Neural cell (in vitro differentiated cells): ENCODE results near the gene SMIM10L2A. TPM values are rescaled to one million over a fixed set of nuclear protein-coding genes. Genes with fewer than 3 reads are reported as not detected.

Source experiments
- H2AFZ ChIP-seq: fragments of 200-600, 300-800 bp; sonication (generic), shearing (Covaris generic); 2 replicates; pipeline ENCODE4 v1.6.0; 2014; ENCODE audit warnings: low read depth, mild to moderate bottlenecking, antibody characterized with exemption, low read length, moderate library complexity
- H3F3A ChIP-seq: fragments of 200-600 bp; shearing (Covaris generic); 2 replicates; pipeline ENCODE4 v1.6.1; 2016; ENCODE audit warnings: mild to moderate bottlenecking, moderate library complexity, mixed read lengths, antibody characterized with exemption, low read length; ENCODE audit not compliant: insufficient read depth, poor library complexity, severe bottlenecking
- H3K27ac ChIP-seq: fragments of 200-600, 300-800 bp; sonication (generic), shearing (Covaris generic); 2 replicates; pipeline ENCODE4 v1.5.1; 2014; ENCODE audit warnings: mild to moderate bottlenecking, low read length, moderate library complexity
- H3K27me3 ChIP-seq: fragments of 300-800, 200-600 bp; sonication (generic), shearing (Covaris generic); 2 replicates; pipeline ENCODE4 v1.6.0; 2014; ENCODE audit warnings: mild to moderate bottlenecking, low read depth, low read length, moderate library complexity; ENCODE audit not compliant: insufficient read depth
- H3K36me3 ChIP-seq: fragments of 300-800, 200-600 bp; sonication (generic), shearing (Covaris generic); 2 replicates; pipeline ENCODE4 v1.5.1; 2014; ENCODE audit warnings: mild to moderate bottlenecking, antibody characterized with exemption, low read length, moderate library complexity; ENCODE audit not compliant: insufficient read depth
- H3K4me2 ChIP-seq: fragments of 300-800, 200-600 bp; sonication (generic), shearing (Covaris generic); 2 replicates; pipeline ENCODE4 v1.6.0; 2014; ENCODE audit warnings: mild to moderate bottlenecking, low read length
- H3K4me3 ChIP-seq: fragments of 300-800, 200-600 bp; sonication (generic), shearing (Covaris generic); 2 replicates; pipeline ENCODE4 v1.5.1; 2014; ENCODE audit warnings: mild to moderate bottlenecking, low read length, moderate library complexity
- H3K79me2 ChIP-seq: fragments of 200-600 bp; shearing (Covaris generic); replicated peaks from 2 replicates; pipeline ENCODE4 v1.6.0; 2014; ENCODE audit warnings: mild to moderate bottlenecking, low read length, moderate library complexity; ENCODE audit not compliant: insufficient read depth
- H3K9ac ChIP-seq: fragments of 300-800, 200-600 bp; sonication (generic), shearing (Covaris generic); 2 replicates; pipeline ENCODE4 v1.6.1; 2016; ENCODE audit warnings: mild to moderate bottlenecking, low read length, mixed read lengths
- H3K9me2 ChIP-seq: fragments of 200-600 bp; shearing (Covaris generic); 2 replicates; pipeline ENCODE4 v1.6.1; 2016; ENCODE audit warnings: mild to moderate bottlenecking, low read length, mixed read lengths; ENCODE audit not compliant: insufficient read depth
- H3K9me3 ChIP-seq: fragments of 200-600, 300-800 bp; sonication (generic), shearing (Covaris generic); 2 replicates; pipeline ENCODE4 v1.6.1; 2016; ENCODE audit warnings: mild to moderate bottlenecking, mixed run types, low read length, moderate library complexity, mixed read lengths
- H4K20me1 ChIP-seq: fragments of 200-600 bp; shearing (Covaris generic); 2 replicates; pipeline ENCODE4 v1.6.1; 2016; ENCODE audit warnings: mild to moderate bottlenecking, mixed run types; ENCODE audit not compliant: insufficient read depth
- EP300 ChIP-seq: fragments of 450-650 bp; conservative IDR thresholded peaks from 2 replicates; pipeline ENCODE4 v1.6.1; 2014; ENCODE audit warnings: antibody characterized with exemption, mild to moderate bottlenecking, moderate library complexity; ENCODE audit not compliant: poor library complexity, severe bottlenecking
- EZH2 ChIP-seq: fragments of 200-600, 300-800 bp; shearing (Covaris generic), sonication (generic); IDR thresholded peaks from 2 replicates; pipeline ENCODE4 v1.6.1; 2014; ENCODE audit warnings: antibody characterized with exemption, low read length, borderline replicate concordance, mild to moderate bottlenecking; ENCODE audit not compliant: insufficient read depth, poor library complexity, severe bottlenecking
- MXI1 ChIP-seq: fragments of 450-650 bp; conservative IDR thresholded peaks from 2 replicates; pipeline ENCODE4 v1.6.1; 2014; ENCODE audit warnings: antibody characterized with exemption, mild to moderate bottlenecking; ENCODE audit not compliant: poor library complexity, severe bottlenecking
- POLR2AphosphoS5 ChIP-seq: IDR thresholded peaks from 2 replicates; pipeline ENCODE4 v1.6.1; 2012
- RAD21 ChIP-seq: fragments of 450-650 bp; conservative IDR thresholded peaks from 2 replicates; pipeline ENCODE4 v1.6.1; 2014; ENCODE audit warnings: antibody characterized with exemption, mild to moderate bottlenecking, moderate library complexity
- SMC3 ChIP-seq: fragments of 450-650 bp; conservative IDR thresholded peaks from 2 replicates; pipeline ENCODE4 v1.6.1; 2014; ENCODE audit warnings: antibody characterized with exemption, mild to moderate bottlenecking, moderate library complexity; ENCODE audit not compliant: poor library complexity
- TAF1 ChIP-seq: IDR thresholded peaks from 2 replicates; pipeline ENCODE4 v1.6.1; 2012; ENCODE audit warnings: low read depth
- polyA plus RNA-seq: library from polyadenylated mRNA; depleted of rRNA; stranded (reverse); fragments of >200 nt; gene quantifications from 2 replicates; pipeline ENCODE4 v1.2.3, GENCODE V29; 2014
- TF ChIP-seq, protein P1 (sequence below): fragments of 450-650 bp; IDR thresholded peaks from 2 replicates; pipeline ENCODE4 v1.5.1; 2014; ENCODE audit warnings: antibody characterized with exemption, mild to moderate bottlenecking, moderate library complexity; ENCODE audit not compliant: poor library complexity, severe bottlenecking
- TF ChIP-seq, protein P2 (sequence below): IDR thresholded peaks from 2 replicates; pipeline ENCODE4 v1.6.1; 2012; ENCODE audit warnings: borderline replicate concordance

SMIM10L2A gene
- polyA plus RNA-seq, 1 donor from 2014 or later: 5.4 TPM

- H3K4me3 ChIP-seq: no peak overlapping the region
- TF ChIP-seq TAF1 (no peak), MXI1 (no peak), POLR2AphosphoS5 (no peak), EZH2 (no peak), EP300 (no peak), SMC3 (no peak), RAD21 (no peak)
- TF ChIP-seq, protein P1, sequence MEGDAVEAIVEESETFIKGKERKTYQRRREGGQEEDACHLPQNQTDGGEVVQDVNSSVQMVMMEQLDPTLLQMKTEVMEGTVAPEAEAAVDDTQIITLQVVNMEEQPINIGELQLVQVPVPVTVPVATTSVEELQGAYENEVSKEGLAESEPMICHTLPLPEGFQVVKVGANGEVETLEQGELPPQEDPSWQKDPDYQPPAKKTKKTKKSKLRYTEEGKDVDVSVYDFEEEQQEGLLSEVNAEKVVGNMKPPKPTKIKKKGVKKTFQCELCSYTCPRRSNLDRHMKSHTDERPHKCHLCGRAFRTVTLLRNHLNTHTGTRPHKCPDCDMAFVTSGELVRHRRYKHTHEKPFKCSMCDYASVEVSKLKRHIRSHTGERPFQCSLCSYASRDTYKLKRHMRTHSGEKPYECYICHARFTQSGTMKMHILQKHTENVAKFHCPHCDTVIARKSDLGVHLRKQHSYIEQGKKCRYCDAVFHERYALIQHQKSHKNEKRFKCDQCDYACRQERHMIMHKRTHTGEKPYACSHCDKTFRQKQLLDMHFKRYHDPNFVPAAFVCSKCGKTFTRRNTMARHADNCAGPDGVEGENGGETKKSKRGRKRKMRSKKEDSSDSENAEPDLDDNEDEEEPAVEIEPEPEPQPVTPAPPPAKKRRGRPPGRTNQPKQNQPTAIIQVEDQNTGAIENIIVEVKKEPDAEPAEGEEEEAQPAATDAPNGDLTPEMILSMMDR: no peak
- TF ChIP-seq, protein P2, sequence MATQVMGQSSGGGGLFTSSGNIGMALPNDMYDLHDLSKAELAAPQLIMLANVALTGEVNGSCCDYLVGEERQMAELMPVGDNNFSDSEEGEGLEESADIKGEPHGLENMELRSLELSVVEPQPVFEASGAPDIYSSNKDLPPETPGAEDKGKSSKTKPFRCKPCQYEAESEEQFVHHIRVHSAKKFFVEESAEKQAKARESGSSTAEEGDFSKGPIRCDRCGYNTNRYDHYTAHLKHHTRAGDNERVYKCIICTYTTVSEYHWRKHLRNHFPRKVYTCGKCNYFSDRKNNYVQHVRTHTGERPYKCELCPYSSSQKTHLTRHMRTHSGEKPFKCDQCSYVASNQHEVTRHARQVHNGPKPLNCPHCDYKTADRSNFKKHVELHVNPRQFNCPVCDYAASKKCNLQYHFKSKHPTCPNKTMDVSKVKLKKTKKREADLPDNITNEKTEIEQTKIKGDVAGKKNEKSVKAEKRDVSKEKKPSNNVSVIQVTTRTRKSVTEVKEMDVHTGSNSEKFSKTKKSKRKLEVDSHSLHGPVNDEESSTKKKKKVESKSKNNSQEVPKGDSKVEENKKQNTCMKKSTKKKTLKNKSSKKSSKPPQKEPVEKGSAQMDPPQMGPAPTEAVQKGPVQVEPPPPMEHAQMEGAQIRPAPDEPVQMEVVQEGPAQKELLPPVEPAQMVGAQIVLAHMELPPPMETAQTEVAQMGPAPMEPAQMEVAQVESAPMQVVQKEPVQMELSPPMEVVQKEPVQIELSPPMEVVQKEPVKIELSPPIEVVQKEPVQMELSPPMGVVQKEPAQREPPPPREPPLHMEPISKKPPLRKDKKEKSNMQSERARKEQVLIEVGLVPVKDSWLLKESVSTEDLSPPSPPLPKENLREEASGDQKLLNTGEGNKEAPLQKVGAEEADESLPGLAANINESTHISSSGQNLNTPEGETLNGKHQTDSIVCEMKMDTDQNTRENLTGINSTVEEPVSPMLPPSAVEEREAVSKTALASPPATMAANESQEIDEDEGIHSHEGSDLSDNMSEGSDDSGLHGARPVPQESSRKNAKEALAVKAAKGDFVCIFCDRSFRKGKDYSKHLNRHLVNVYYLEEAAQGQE: no peak
- H3F3A ChIP-seq: no peaks in the 10 kb centered on the region
- no peak overlapping the region for H2AFZ ChIP-seq
- no peaks in the 10 kb centered on the region for H3K27me3 ChIP-seq
- H3K36me3 ChIP-seq: no peaks in the 10 kb centered on the region
- no peaks in the 10 kb centered on the region for H3K9me3 ChIP-seq
- H3K27ac ChIP-seq: no peak overlapping the region
- H3K4me2 ChIP-seq: no peak overlapping the region
- no peaks in the 10 kb centered on the region for H3K9me2 ChIP-seq
- H3K9ac ChIP-seq: no peak overlapping the region
- H3K79me2 ChIP-seq: no peaks in the 10 kb centered on the region
- H4K20me1 ChIP-seq: no peaks in the 10 kb centered on the region
Observed at GRCh38 chrX:135432453-135432852, 10.7 kb downstream of the SMIM10L2A start.

DNA sequence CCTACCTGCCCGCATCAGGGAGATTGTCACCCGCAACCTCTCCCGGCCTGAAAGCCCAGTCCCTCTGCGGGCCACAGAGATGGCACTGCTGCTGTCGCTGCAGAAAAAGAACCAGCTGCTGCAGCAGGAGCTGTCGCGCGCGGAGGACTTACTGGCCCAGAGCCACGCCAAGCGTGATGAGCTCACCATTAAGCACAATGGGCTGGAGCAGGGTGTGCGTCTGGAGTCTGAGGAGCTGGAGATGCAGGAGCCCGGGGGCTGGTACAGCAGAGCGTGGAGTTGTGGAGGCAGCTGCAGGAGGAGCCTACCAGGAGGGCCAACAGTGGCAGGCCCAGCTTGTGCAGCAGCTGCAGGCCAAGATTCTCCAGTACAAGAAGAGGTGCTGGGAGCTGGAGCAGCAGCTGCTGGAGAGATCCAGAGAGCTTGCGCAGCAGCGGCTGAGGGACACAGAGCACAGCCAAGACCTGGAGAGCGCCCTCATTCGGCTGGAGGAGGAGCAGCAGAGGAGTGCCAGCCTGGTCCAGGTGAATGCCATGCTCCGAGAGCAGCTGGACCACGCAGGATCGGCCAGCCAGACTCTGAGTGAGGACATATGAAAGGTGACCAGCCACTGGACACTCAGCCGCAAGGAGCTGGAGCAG lies 11.3 kb downstream of the SMIM10L2A start:
- no peaks in the 10 kb centered on the region for H3K27me3 ChIP-seq
- H3K4me3 ChIP-seq: no peak overlapping the region

More for the DNA sequence above, 11.3 kb downstream of the SMIM10L2A start:
- H2AFZ ChIP-seq: no peak overlapping the region
- H3K9ac ChIP-seq: no peak overlapping the region
- TF ChIP-seq SMC3 (no peak), EZH2 (no peak), RAD21 (no peak), EP300 (no peak), POLR2AphosphoS5 (no peak), TAF1 (no peak), MXI1 (no peak)
- TF ChIP-seq, protein P1: no peak
- TF ChIP-seq, protein P2: no peak
- H3K27ac ChIP-seq: no peak overlapping the region
- H3K9me3 ChIP-seq: no peaks in the 10 kb centered on the region
- H3K4me2 ChIP-seq: no peak overlapping the region
- H3F3A ChIP-seq: no peaks in the 10 kb centered on the region
- no peaks in the 10 kb centered on the region for H3K9me2 ChIP-seq
- H4K20me1 ChIP-seq: no peaks in the 10 kb centered on the region
- no peaks in the 10 kb centered on the region for H3K36me3 ChIP-seq
- no peaks in the 10 kb centered on the region for H3K79me2 ChIP-seq
